ENCODE data around the gene TSR3. TPM values are rescaled to one million over a fixed set of nuclear protein-coding genes. Genes with fewer than 3 reads are reported as not detected.

TSR3 gene
- total and polyA plus RNA-seq, 2 experiments from 2014 or later: 119 to 173 TPM

DNA sequence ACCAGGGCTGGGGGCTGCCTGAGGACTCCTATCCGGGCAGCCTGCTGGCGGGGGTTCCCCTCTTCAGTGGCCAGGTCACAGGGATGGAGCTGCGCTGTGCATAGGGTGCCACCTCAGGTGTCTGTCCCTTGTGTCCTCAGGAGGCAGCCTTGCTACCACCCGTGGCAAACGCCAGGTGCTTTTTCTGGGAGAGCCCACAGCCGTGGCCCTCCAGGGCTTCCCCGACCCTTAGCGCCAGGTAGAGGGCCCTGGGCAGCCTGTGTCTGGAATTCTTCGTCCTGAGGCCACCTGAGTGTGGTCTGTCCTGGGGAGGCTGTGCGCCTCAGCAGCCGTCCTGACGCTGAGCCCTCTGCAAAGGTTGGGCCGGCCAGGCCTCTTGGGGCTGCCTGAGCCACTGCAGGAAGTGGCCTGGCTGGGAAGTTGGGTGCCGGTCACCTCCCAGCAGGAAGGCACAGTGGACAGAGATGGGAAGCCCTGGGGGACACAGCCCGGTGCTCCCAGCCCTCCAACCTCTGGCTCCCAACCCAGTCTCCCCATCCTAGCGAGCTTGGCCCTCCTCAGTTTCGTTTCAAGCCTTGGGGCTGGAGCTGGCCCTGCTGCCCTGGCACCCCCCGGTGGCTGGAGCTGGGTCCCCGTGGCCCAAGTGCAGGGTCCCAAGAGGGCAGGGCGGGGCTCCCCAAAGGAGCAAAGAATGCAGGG lies 25.9 kb downstream of the TSR3 start:
- no peak for DNase-seq (ENCODE audit: low read depth in 1 of 2, low spot score in 1 of 2)
- Histone ChIP-seq H3K4me3 (no peak overlapping the region), H3K27me3 (peaks cover 5% of the 10 kb centered on the region), H3K4me1 (ENCODE audit: low read depth) (no peaks in the 10 kb centered on the region), H3K9me3 (ENCODE audit: low read depth) (no peaks in the 10 kb centered on the region), H3K27ac (no peak overlapping the region), H3K36me3 (peaks cover 4% of the 10 kb centered on the region)
- TF ChIP-seq, protein P1, sequence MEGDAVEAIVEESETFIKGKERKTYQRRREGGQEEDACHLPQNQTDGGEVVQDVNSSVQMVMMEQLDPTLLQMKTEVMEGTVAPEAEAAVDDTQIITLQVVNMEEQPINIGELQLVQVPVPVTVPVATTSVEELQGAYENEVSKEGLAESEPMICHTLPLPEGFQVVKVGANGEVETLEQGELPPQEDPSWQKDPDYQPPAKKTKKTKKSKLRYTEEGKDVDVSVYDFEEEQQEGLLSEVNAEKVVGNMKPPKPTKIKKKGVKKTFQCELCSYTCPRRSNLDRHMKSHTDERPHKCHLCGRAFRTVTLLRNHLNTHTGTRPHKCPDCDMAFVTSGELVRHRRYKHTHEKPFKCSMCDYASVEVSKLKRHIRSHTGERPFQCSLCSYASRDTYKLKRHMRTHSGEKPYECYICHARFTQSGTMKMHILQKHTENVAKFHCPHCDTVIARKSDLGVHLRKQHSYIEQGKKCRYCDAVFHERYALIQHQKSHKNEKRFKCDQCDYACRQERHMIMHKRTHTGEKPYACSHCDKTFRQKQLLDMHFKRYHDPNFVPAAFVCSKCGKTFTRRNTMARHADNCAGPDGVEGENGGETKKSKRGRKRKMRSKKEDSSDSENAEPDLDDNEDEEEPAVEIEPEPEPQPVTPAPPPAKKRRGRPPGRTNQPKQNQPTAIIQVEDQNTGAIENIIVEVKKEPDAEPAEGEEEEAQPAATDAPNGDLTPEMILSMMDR (IDR thresholded peaks at IDR 0.05; ENCODE audit: low read depth, low read length): no peak

DNA sequence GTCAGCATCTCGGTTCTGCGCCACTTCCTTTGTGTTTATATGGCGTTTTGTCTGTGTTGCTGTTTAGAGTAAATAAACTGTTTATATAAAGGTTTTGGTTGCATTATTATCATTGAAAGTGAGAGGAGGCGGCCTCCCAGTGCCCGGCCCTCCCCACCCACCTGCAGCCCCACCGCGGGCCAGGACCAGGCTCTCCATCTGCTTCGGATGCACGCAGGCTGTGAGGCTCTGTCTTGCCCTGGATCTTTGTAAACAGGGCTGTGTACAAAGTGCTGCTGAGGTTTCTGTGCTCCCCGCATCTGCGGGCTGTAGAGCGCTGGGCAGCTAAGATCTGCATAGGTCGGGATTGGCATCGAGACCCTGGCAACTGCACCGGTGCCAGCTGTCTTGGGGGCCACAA lies 26.4 kb downstream of the TSR3 start:
- Histone ChIP-seq H3K9me3 (ENCODE audit: low read depth) (no peaks in the 10 kb centered on the region), H3K4me1 (ENCODE audit: low read depth) (no peaks in the 10 kb centered on the region), H3K36me3 (peaks cover 6% of the 10 kb centered on the region), H3K4me3 (no peak overlapping the region), H3K27me3 (no peaks in the 10 kb centered on the region), H3K27ac (no peak overlapping the region)
- DNase-seq (ENCODE audit: low read depth in 1 of 2, low spot score in 1 of 2): no peak
- TF ChIP-seq, protein P1 (IDR thresholded peaks at IDR 0.05; ENCODE audit: low read depth, low read length): no peak

DNA sequence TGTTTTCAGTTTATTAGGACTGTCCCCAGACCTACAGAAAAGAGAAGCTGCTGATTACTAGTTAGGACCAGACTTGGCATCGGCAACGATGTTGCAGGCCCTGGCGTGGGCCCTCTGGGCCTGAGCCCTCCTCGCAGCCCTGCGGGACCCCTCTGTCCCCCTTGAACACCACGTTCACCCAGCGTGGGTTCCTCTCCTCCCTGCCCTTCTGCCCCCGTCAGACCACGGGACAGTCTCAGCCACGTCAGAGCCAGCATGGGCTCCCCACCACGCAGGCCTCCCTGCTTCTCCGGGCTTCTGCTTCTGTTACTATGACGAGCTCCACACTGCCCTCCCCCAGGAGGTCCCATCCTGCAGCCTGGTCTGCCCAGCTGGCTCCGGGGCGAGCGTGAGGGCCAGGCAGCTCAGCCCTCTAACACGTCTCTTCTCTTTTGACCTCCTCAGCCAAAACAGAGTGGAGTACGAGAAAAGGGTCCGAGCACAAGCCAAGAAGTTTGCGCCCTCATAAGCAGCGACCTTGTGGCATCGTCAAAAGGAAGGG lies 27.3 kb downstream of the TSR3 start:
- H3K4me1 ChIP-seq (ENCODE audit: low read depth): no peaks in the 10 kb centered on the region
- TF ChIP-seq, protein P1 (IDR thresholded peaks at IDR 0.05; ENCODE audit: low read depth, low read length): no peak
- no peaks in the 10 kb centered on the region for H3K27me3 ChIP-seq
- no peak for DNase-seq (ENCODE audit: low read depth in 1 of 2, low spot score in 1 of 2)
- no peaks in the 10 kb centered on the region for H3K9me3 ChIP-seq (ENCODE audit: low read depth)
- peaks cover 15% of the 10 kb centered on the region for H3K36me3 ChIP-seq
- no peak overlapping the region for H3K4me3 ChIP-seq
- no peak overlapping the region for H3K27ac ChIP-seq

DNA sequence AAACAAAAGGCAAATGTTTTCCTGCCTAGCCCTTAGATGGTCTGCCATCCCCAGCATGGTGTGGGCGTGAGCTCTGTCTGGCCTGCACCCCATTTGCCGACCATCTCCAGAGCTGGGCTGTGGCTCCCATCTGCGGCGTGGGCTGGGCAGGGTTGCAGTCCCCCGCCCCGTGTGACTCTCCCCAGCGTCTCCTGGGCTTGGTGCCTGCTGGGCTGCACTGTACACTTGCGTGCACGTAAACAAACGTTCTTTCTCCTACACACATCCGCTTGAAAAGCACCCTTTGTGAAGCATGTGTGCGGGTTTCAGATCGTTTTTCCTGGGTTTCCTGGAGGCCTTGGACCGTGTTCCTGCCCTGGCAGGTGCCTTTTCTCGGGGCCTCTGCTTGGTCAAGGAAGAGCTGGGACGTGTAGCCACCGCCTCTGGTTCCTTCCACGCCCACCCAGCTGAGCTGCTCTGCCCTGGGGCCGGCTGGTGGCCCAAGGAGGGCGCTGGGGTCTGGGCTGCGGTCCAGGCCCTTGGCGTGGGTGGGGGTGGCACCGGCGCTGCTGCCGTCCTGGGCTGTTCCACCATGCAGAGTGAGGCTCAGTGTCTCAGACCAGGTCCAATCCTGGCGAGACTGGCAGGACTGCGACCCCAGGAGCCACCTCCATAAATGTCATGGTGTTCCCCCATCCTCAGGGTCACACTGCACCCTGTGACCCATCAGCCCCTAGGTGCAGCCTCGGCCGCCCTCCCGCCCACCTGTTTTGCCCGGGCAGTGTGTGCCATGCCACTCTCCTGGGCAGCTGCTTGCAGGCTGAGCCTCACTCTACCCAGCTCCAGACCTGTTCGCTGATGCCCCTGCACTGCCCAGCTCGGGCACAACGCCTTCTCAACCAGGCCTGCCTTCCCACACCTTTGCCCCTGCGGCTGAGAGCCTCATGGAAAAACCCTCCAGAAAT lies 28.1 kb downstream of the TSR3 start:
- TF ChIP-seq, protein P1 (IDR thresholded peaks at IDR 0.05; ENCODE audit: low read depth, low read length): no peak
- Histone ChIP-seq H3K36me3 (peaks cover 23% of the 10 kb centered on the region), H3K27ac (no peak overlapping the region)

DNA sequence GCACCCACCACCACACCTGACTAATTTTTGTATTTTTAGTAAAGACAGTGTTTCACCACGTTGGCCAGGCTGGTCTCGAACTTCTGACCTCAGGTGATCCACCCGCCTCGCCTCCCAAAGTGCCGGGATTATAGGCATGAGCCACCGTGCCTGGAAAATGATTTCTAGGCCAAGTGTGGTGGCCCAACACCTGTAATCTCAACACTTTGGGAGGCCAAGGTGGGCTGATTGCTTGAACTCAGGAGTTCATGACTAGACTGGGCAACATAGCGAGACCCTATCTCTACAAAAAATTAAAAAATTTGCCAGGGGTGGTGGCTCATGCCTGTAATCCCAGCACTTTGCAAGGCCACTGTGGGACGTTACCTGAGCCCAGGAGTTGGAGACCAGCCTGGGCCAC lies 29.3 kb downstream of the TSR3 start:
- Histone ChIP-seq H3K4me1 (ENCODE audit: low read depth) (no peaks in the 10 kb centered on the region), H3K36me3 (peaks cover 34% of the 10 kb centered on the region), H3K9me3 (ENCODE audit: low read depth) (no peaks in the 10 kb centered on the region), H3K27ac (no peak overlapping the region), H3K27me3 (no peaks in the 10 kb centered on the region), H3K4me3 (no peak overlapping the region)
- no peak for DNase-seq (ENCODE audit: low read depth in 1 of 2, low spot score in 1 of 2)
- TF ChIP-seq, protein P1 (IDR thresholded peaks at IDR 0.05; ENCODE audit: low read depth, low read length): no peak

More for the DNA sequence above, 28.1 kb downstream of the TSR3 start:
- Histone ChIP-seq H3K4me3 (no peak overlapping the region), H3K9me3 (ENCODE audit: low read depth) (no peaks in the 10 kb centered on the region), H3K4me1 (ENCODE audit: low read depth) (no peaks in the 10 kb centered on the region), H3K27me3 (no peaks in the 10 kb centered on the region)
- no peak for DNase-seq (ENCODE audit: low read depth in 1 of 2, low spot score in 1 of 2)
